IMR-90 (cell line): ENCODE data around the gene CDH22. TPM values are rescaled to one million over a fixed set of nuclear protein-coding genes. Genes with fewer than 3 reads are reported as not detected.

Experiments
- ATAC-seq: fragments of 200-7000 bp; cut with Tn5 transposase; 2 replicates; pipeline ENCODE4 v1.9.1; 2020; ENCODE audit warnings: low read depth, mild to moderate bottlenecking, moderate library complexity
- BruUV-seq: library from RNA; stranded (reverse); fragments of 400-500 nt; replicated peaks from 2 replicates; lab custom pipeline; 2021; lab: Mats Ljungman, UMichigan
- CTCF ChIA-PET: fragments of 300-600 bp; formaldehyde crosslinking; extraction: SDS; loops from one replicate; lab custom pipeline; 2021; ENCODE audit warnings: antibody characterized with exemption; lab: Yijun Ruan, JAX
- POLR2A ChIA-PET: fragments of 300-600 bp; sonication (Branson Sonifier 250); formaldehyde crosslinking; loops from one replicate; lab custom pipeline; 2022; ENCODE audit warnings: antibody characterized with exemption; ENCODE audit not compliant: unreplicated experiment; lab: Charles Lee
- DNase-seq: peaks from one replicate; pipeline ENCODE4 v3.0.0; 2013
- H2AFZ ChIP-seq: replicated peaks from 2 replicates; pipeline ENCODE3; 2013; ENCODE audit warnings: low read length, mild to moderate bottlenecking; ENCODE audit not compliant: poor library complexity
- H2AK5ac ChIP-seq: 2 replicates; pipeline ENCODE4 v1.6.1; 2013; ENCODE audit warnings: low read depth, low read length, inconsistent platforms
- H2AK9ac ChIP-seq: replicated peaks from 2 replicates; pipeline ENCODE3; 2013; ENCODE audit warnings: mild to moderate bottlenecking, low read depth, low read length, moderate library complexity; ENCODE audit not compliant: poor library complexity
- H2BK120ac ChIP-seq: 2 replicates; pipeline ENCODE4 v1.6.1; 2013; ENCODE audit warnings: low read depth, low read length, inconsistent platforms
- H2BK15ac ChIP-seq: 3 replicates; pipeline ENCODE4 v1.6.1; 2013; ENCODE audit warnings: low read depth, low read length, inconsistent platforms
- H2BK20ac ChIP-seq: 2 replicates; pipeline ENCODE4 v1.6.1; 2013; ENCODE audit warnings: low read depth, mild to moderate bottlenecking, inconsistent platforms, low read length, moderate library complexity
- H2BK5ac ChIP-seq: 2 replicates; pipeline ENCODE4 v1.6.1; 2013; ENCODE audit warnings: mild to moderate bottlenecking, low read depth, low read length, inconsistent platforms; ENCODE audit not compliant: poor library complexity, severe bottlenecking
- H3K14ac ChIP-seq: replicated peaks from 2 replicates; pipeline ENCODE4 v1.6.1; 2013; ENCODE audit warnings: low read depth, low read length, inconsistent platforms
- H3K18ac ChIP-seq: 2 replicates; pipeline ENCODE4 v1.6.1; 2013; ENCODE audit warnings: low read depth, low read length, control low read depth
- H3K23ac ChIP-seq: 2 replicates; pipeline ENCODE4 v1.6.1; 2013; ENCODE audit warnings: low read depth, low read length, inconsistent platforms
- H3K27ac ChIP-seq: 2 replicates; pipeline ENCODE4 v1.5.1; 2013; ENCODE audit warnings: mild to moderate bottlenecking, control low read depth, low read length; ENCODE audit not compliant: insufficient read depth
- H3K27me3 ChIP-seq: 2 replicates; pipeline ENCODE4 v1.6.1; 2013; ENCODE audit warnings: low read length; ENCODE audit not compliant: control insufficient read depth, insufficient read depth
- H3K36me3 ChIP-seq: 2 replicates; pipeline ENCODE4 v1.6.1; 2013; ENCODE audit warnings: low read length, mixed read lengths; ENCODE audit not compliant: control insufficient read depth, insufficient read depth
- H3K4ac ChIP-seq: 2 replicates; pipeline ENCODE4 v1.6.1; 2013; ENCODE audit warnings: low read depth, low read length, inconsistent platforms
- H3K4me1 ChIP-seq: 2 replicates; pipeline ENCODE4 v1.6.1; 2013; ENCODE audit warnings: low read length, mixed read lengths; ENCODE audit not compliant: control insufficient read depth, insufficient read depth
- H3K4me2 ChIP-seq: 2 replicates; pipeline ENCODE4 v1.6.1; 2013; ENCODE audit warnings: low read depth, mild to moderate bottlenecking, control low read depth, low read length, moderate library complexity
- H3K4me3 ChIP-seq: 2 replicates; pipeline ENCODE4 v1.5.1; 2013; ENCODE audit warnings: low read depth, mild to moderate bottlenecking, control low read depth, low read length, moderate library complexity; ENCODE audit not compliant: insufficient read depth
- H3K56ac ChIP-seq: 2 replicates; pipeline ENCODE4 v1.6.1; 2013; ENCODE audit warnings: low read length, inconsistent platforms; ENCODE audit not compliant: insufficient read depth; ENCODE audit errors: extremely low read depth
- H3K79me1 ChIP-seq, 2 experiments: 2 replicates each; pipeline ENCODE4 v1.6.1; 2013; ENCODE audit warnings: low read length in 2 of 2, inconsistent platforms in 1 of 2, low read depth in 1 of 2
- H3K9ac ChIP-seq: 2 replicates; pipeline ENCODE4 v1.6.1; 2013; ENCODE audit warnings: low read depth, low read length, control low read depth
- H3K9me1 ChIP-seq: 2 replicates; pipeline ENCODE4 v1.6.1; 2013; ENCODE audit warnings: low read length, inconsistent platforms; ENCODE audit not compliant: insufficient read depth
- H3K9me3 ChIP-seq: 2 replicates; pipeline ENCODE4 v1.6.1; 2013; ENCODE audit warnings: low read length; ENCODE audit not compliant: control insufficient read depth, insufficient read depth
- H4K20me1 ChIP-seq: 2 replicates; pipeline ENCODE4 v1.6.1; 2013; ENCODE audit warnings: low read length, inconsistent platforms; ENCODE audit not compliant: insufficient read depth
- H4K5ac ChIP-seq: 2 replicates; pipeline ENCODE4 v1.6.1; 2013; ENCODE audit warnings: mild to moderate bottlenecking, low read depth, low read length, control low read depth
- H4K8ac ChIP-seq, 2 experiments: 2 replicates each; pipeline ENCODE4 v1.6.1; 2013; ENCODE audit warnings: low read depth in 2 of 2, low read length in 2 of 2, control low read depth in 1 of 2, inconsistent platforms in 1 of 2
- H4K91ac ChIP-seq: 2 replicates; pipeline ENCODE4 v1.6.1; 2013; ENCODE audit warnings: low read depth, low read length, inconsistent platforms; ENCODE audit not compliant: insufficient read depth
- BHLHE40 ChIP-seq: fragments of 150-350 bp; IDR thresholded peaks from 2 replicates; pipeline ENCODE4 v1.6.1; 2016; ENCODE audit warnings: mild to moderate bottlenecking, low read depth, low read length
- CEBPB ChIP-seq: IDR thresholded peaks from 2 replicates; pipeline ENCODE4 v1.6.1; 2012; ENCODE audit warnings: low read depth, low read length, improper control_type of control experiment
- CHD1 ChIP-seq: IDR thresholded peaks from 2 replicates; pipeline ENCODE4 v1.6.1; 2012; ENCODE audit warnings: low read depth, low read length, improper control_type of control experiment
- CTCF ChIP-seq: conservative IDR thresholded peaks from 2 replicates; pipeline ENCODE4 v1.5.1; 2012; ENCODE audit warnings: mild to moderate bottlenecking, low read depth, low read length, improper control_type of control experiment
- ELK1 ChIP-seq: fragments of 150-350 bp; IDR thresholded peaks from 2 replicates; pipeline ENCODE4 v1.6.1; 2016; ENCODE audit warnings: low read depth, mild to moderate bottlenecking, low read length, moderate library complexity, borderline replicate concordance
- FOS ChIP-seq: fragments of 150-350 bp; IDR thresholded peaks from 2 replicates; pipeline ENCODE4 v1.6.1; 2016; ENCODE audit warnings: low read depth, low read length
- MAFK ChIP-seq: IDR thresholded peaks from 2 replicates; pipeline ENCODE4 v1.6.1; 2012; ENCODE audit warnings: low read depth, low read length, improper control_type of control experiment
- MAZ ChIP-seq: IDR thresholded peaks from 2 replicates; pipeline ENCODE4 v1.6.1; 2012; ENCODE audit warnings: low read depth, mild to moderate bottlenecking, low read length, improper control_type of control experiment, moderate library complexity, borderline replicate concordance
- MXI1 ChIP-seq: IDR thresholded peaks from 2 replicates; pipeline ENCODE4 v1.6.1; 2012; ENCODE audit warnings: low read depth, mild to moderate bottlenecking, low read length, moderate library complexity, borderline replicate concordance
- NFE2L2 ChIP-seq: fragments of 150-350 bp; IDR thresholded peaks from 2 replicates; pipeline ENCODE4 v1.6.1; 2016; ENCODE audit warnings: low read depth, mild to moderate bottlenecking, low read length
- POLR2A ChIP-seq: IDR thresholded peaks from 2 replicates; pipeline ENCODE4 v1.6.1; 2012; ENCODE audit warnings: mild to moderate bottlenecking, low read depth, low read length
- RAD21 ChIP-seq: IDR thresholded peaks from 2 replicates; pipeline ENCODE4 v1.6.1; 2012; ENCODE audit warnings: low read length, improper control_type of control experiment
- RCOR1 ChIP-seq: IDR thresholded peaks from 2 replicates; pipeline ENCODE4 v1.6.1; 2012; ENCODE audit warnings: mild to moderate bottlenecking, low read length, improper control_type of control experiment; ENCODE audit not compliant: insufficient replicate concordance
- RFX5 ChIP-seq: IDR thresholded peaks from 2 replicates; pipeline ENCODE4 v1.8.0; 2012; ENCODE audit warnings: low read depth, mild to moderate bottlenecking, low read length, moderate library complexity
- SMC3 ChIP-seq: fragments of 150-350 bp; IDR thresholded peaks from 2 replicates; pipeline ENCODE4 v1.6.1; 2016; ENCODE audit warnings: low read depth, mild to moderate bottlenecking, antibody characterized with exemption, low read length, moderate library complexity
- WGBS, 2 experiments: methylation state at CpG; one replicate each; pipeline versions ENCODE4 v1.1.5 to v1.1.7; 2013; ENCODE audit warnings: missing lambda C conversion rate in 2 of 2; ENCODE audit not compliant: insufficient read length in 1 of 2; ENCODE audit errors: extremely low coverage in 2 of 2; 5-methylcytosine and 5-hydroxymethylcytosine counted together
- dilution Hi-C: fragments of 300-500 bp; cut with HindIII; formaldehyde crosslinking; loops from one replicate; pipeline ENCODE4 v1.14.3; 2018; ENCODE audit warnings: low sequenced_read_pairs; ENCODE audit not compliant: unreplicated experiment
- in situ Hi-C: fragments of 300-500 bp; cut with MboI; formaldehyde crosslinking; loops from 3 replicates; pipeline ENCODE4 v1.14.3; 2019; ENCODE audit warnings: low sequenced_read_pairs, inconsistent platforms, mixed read lengths
- intact Hi-C: fragments of 100-400 bp; cut with micrococcal nuclease; formaldehyde crosslinking; loops from 2 replicates; pipeline ENCODE4 v1.10.0; 2022
- polyA plus RNA-seq, 3 experiments: library from polyadenylated mRNA; depleted of rRNA; stranded (reverse); fragments of >200 nt; gene quantifications; 2 replicates each; pipeline ENCODE4 v1.2.3, GENCODE V29; 2012; ENCODE audit warnings: low replicate concordance in 1 of 3
- total RNA-seq: library from RNA; depleted of rRNA; stranded (reverse); fragments of >200 nt; gene quantifications from 2 replicates; pipeline ENCODE4 v1.2.3, GENCODE V29; 2012

The CDH22 gene
- total and polyA plus RNA-seq, 2 of the 4 experiments (the other 2 are of a cell fraction) = not detected

DNA sequence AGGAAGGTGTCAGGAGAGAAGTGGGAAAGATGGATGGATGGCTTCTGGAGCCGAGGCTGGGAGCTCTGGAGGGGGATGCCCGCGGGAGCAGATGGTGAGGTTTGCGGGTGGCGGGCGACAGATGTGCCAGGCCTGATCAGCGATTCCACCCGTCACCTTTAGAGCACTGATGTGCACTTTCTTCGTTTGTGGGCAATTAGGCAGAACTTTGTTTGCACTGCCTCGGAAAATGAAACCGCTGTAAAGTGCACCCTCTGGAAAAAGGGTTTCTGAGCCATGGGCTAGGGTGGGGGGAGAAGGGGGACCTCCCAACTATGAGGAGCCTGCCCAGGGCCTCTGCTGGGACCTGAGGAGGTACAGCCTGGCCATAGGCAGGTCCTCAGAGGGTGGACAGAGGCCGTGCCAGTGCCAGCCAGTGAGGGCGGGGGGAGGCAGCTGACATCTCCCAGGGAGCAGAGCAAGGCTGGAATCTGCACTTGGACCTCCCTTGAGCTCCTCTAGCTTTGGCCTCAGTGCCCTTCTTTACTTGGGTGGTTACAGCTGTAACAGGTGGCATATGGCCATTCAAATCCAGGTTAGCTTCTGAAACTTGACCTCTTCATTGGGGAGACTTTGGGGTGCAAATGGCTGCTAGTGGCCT is 131.4 kb downstream of the CDH22 start:
- in situ Hi-C loops = no loop called here

More for the DNA sequence above, 131.4 kb downstream of the CDH22 start:
- H2AK5ac ChIP-seq = no peak overlapping the region
- peaks cover 44% of the 10 kb centered on the region for H3K27me3 ChIP-seq
- no peak overlapping the region for H2BK15ac ChIP-seq
- H3K14ac ChIP-seq = no peak overlapping the region
- H3K4me2 ChIP-seq = no peak overlapping the region
- H4K8ac ChIP-seq = no peak overlapping the region
- TF ChIP-seq CHD1 (no peak), CEBPB (no peak), RAD21 (no peak), MXI1 (no peak), BHLHE40 (no peak), SMC3 (no peak), CTCF (no peak), ELK1 (no peak), NFE2L2 (no peak), RFX5 (no peak), MAZ (no peak), FOS (no peak), RCOR1 (no peak), POLR2A (no peak), MAFK (no peak)
- no peaks in the 10 kb centered on the region for H4K20me1 ChIP-seq
- no peak for DNase-seq
- intact Hi-C loops = no loop called here
- no peaks in the 10 kb centered on the region for H3K36me3 ChIP-seq
- H3K23ac ChIP-seq = no peak overlapping the region
- no peaks in the 10 kb centered on the region for H3K9me3 ChIP-seq
- no peak overlapping the region for H2BK20ac ChIP-seq
- H3K4me3 ChIP-seq = no peak overlapping the region
- H3K18ac ChIP-seq = no peak overlapping the region
- POLR2A ChIA-PET = no interaction called here
- H2BK120ac ChIP-seq = no peak overlapping the region
- H4K5ac ChIP-seq = no peak overlapping the region
- H4K91ac ChIP-seq = no peak overlapping the region
- no peak overlapping the region for H2AK9ac ChIP-seq
- dilution Hi-C loops = no loop called here
- H3K79me1 ChIP-seq = no peaks in the 10 kb centered on the region
- H2BK5ac ChIP-seq = no peak overlapping the region
- no peak overlapping the region for H2AFZ ChIP-seq
- H3K9me1 ChIP-seq = no peaks in the 10 kb centered on the region
- H3K56ac ChIP-seq = no peak overlapping the region
- no TSS peak for BruUV-seq
- no peak overlapping the region for H3K27ac ChIP-seq
- H3K4me1 ChIP-seq = no peaks in the 10 kb centered on the region
- H3K9ac ChIP-seq = no peak overlapping the region
- no peak for ATAC-seq
- 37% methylated on average over 2 of the region's 13 CpGs; no CpG with 5 or more reads in 1 of the 2 experiments for WGBS, 2 experiments
- CTCF ChIA-PET = no interaction called here
- H3K4ac ChIP-seq = no peak overlapping the region
